ENCODE results near the gene ACACB.

ACACB gene

GRCh38 chr12:109252799-109253198 is 136.4 kb downstream of the ACACB start:
- no peak overlapping the region for H2AFZ ChIP-seq (ENCODE audit: low read depth, low read length)
- ATAC-seq (ENCODE audit: insufficient read depth, low read depth) = no peak

DNA sequence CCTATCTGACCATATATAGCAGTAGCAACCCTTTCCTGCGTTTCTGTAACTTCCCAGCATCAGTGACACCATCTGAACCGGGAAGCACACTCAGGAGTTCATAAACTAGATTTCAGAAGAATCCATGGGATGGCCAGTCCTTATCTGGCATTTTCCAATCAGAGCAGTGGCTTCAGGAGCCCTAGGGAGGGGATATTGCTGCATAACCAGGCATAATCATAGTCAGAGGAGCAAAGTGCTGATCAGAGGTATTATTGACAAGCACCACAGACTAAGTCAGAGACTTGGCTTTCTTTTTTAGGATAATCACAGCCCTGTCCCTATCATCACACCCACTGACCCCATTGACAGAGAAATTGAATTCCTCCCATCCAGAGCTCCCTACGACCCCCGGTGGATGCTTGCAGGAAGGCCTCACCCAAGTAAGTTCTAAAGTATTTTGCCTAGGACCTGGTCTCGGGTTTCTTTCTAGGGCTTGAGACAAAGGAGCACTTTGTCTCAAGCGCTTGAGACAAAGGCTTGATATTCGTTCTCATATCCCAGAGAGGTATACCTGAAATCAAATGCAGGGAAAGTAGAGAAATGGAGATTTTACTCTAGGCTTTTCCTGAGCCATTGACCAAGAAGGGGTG is 137.6 kb downstream of the ACACB start:
- no peak for TF ChIP-seq EZH2 (IDR thresholded peaks at IDR 0.05; ENCODE audit: borderline replicate concordance, low read depth, low read length, severe bottlenecking)
- TF ChIP-seq, protein P1, sequence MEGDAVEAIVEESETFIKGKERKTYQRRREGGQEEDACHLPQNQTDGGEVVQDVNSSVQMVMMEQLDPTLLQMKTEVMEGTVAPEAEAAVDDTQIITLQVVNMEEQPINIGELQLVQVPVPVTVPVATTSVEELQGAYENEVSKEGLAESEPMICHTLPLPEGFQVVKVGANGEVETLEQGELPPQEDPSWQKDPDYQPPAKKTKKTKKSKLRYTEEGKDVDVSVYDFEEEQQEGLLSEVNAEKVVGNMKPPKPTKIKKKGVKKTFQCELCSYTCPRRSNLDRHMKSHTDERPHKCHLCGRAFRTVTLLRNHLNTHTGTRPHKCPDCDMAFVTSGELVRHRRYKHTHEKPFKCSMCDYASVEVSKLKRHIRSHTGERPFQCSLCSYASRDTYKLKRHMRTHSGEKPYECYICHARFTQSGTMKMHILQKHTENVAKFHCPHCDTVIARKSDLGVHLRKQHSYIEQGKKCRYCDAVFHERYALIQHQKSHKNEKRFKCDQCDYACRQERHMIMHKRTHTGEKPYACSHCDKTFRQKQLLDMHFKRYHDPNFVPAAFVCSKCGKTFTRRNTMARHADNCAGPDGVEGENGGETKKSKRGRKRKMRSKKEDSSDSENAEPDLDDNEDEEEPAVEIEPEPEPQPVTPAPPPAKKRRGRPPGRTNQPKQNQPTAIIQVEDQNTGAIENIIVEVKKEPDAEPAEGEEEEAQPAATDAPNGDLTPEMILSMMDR (IDR thresholded peaks at IDR 0.05; ENCODE audit: borderline replicate concordance, extremely low read depth, low read length, poor library complexity, severe bottlenecking) = no peak
- ATAC-seq (ENCODE audit: insufficient read depth, low read depth) (no peak), DNase-seq (no peak)
- Histone ChIP-seq H3K9me3 (ENCODE audit: insufficient read depth, low read length, severe bottlenecking) (peaks cover 9% of the 10 kb centered on the region), H3K4me2 (ENCODE audit: insufficient read depth, low read length) (no peak overlapping the region), H3K27me3 (ENCODE audit: insufficient read depth, low read length, poor library complexity) (peaks cover 4% of the 10 kb centered on the region), H3K4me1 (ENCODE audit: insufficient read depth, low read length) (no peaks in the 10 kb centered on the region; the same call in 1 of the 2 replicates), H3K36me3 (ENCODE audit: insufficient read depth, low read length) (no peaks in the 10 kb centered on the region), H3K27ac (ENCODE audit: low read length) (no peak overlapping the region), H4K20me1 (ENCODE audit: insufficient read depth, low read length) (no peaks in the 10 kb centered on the region), H3K4me3 (ENCODE audit: low read depth in 1 of 2, low read length in 2 of 2) (no peak overlapping the region), H3K9ac (ENCODE audit: low read depth, low read length) (no peak overlapping the region), H3K79me2 (ENCODE audit: insufficient read depth, low read length) (no peaks in the 10 kb centered on the region), H2AFZ (ENCODE audit: low read depth, low read length) (no peak overlapping the region)

More at GRCh38 chr12:109252799-109253198, 136.4 kb downstream of the ACACB start:
- Histone ChIP-seq H3K36me3 (ENCODE audit: insufficient read depth, low read length) (no peaks in the 10 kb centered on the region), H3K9ac (ENCODE audit: low read depth, low read length) (no peak overlapping the region), H4K20me1 (ENCODE audit: insufficient read depth, low read length) (no peaks in the 10 kb centered on the region), H3K27ac (ENCODE audit: low read length) (no peak overlapping the region), H3K4me1 (ENCODE audit: insufficient read depth, low read length) (no peaks in the 10 kb centered on the region; the same call in 1 of the 2 replicates), H3K4me2 (ENCODE audit: insufficient read depth, low read length) (no peak overlapping the region), H3K9me3 (ENCODE audit: insufficient read depth, low read length, severe bottlenecking) (peaks cover 9% of the 10 kb centered on the region), H3K27me3 (ENCODE audit: insufficient read depth, low read length, poor library complexity) (peaks cover 4% of the 10 kb centered on the region), H3K79me2 (ENCODE audit: insufficient read depth, low read length) (no peaks in the 10 kb centered on the region), H3K4me3 (ENCODE audit: low read depth in 1 of 2, low read length in 2 of 2) (no peak overlapping the region)
- TF ChIP-seq, protein P1 (IDR thresholded peaks at IDR 0.05; ENCODE audit: borderline replicate concordance, extremely low read depth, low read length, poor library complexity, severe bottlenecking) = no peak
- TF ChIP-seq EZH2 (IDR thresholded peaks at IDR 0.05; ENCODE audit: borderline replicate concordance, low read depth, low read length, severe bottlenecking) = no peak
- DNase-seq = no peak

GRCh38 chr12:109255377-109255776 is 139.0 kb downstream of the ACACB start:
- peaks cover 4% of the 10 kb centered on the region for H3K27me3 ChIP-seq (ENCODE audit: insufficient read depth, low read length, poor library complexity)
- DNase-seq = no peak
- H3K9me3 ChIP-seq (ENCODE audit: insufficient read depth, low read length, severe bottlenecking) = peaks cover 9% of the 10 kb centered on the region
- no peak for ATAC-seq (ENCODE audit: insufficient read depth, low read depth)
- H3K4me3 ChIP-seq (ENCODE audit: low read depth in 1 of 2, low read length in 2 of 2) = no peak overlapping the region
- no peak overlapping the region for H3K4me2 ChIP-seq (ENCODE audit: insufficient read depth, low read length)
- H3K79me2 ChIP-seq (ENCODE audit: insufficient read depth, low read length) = no peaks in the 10 kb centered on the region
- no peaks in the 10 kb centered on the region; the same call in 1 of the 2 replicates for H3K4me1 ChIP-seq (ENCODE audit: insufficient read depth, low read length)
- no peak overlapping the region for H3K9ac ChIP-seq (ENCODE audit: low read depth, low read length)
- no peaks in the 10 kb centered on the region for H4K20me1 ChIP-seq (ENCODE audit: insufficient read depth, low read length)
- no peak overlapping the region for H2AFZ ChIP-seq (ENCODE audit: low read depth, low read length)
- TF ChIP-seq, protein P1 (IDR thresholded peaks at IDR 0.05; ENCODE audit: borderline replicate concordance, extremely low read depth, low read length, poor library complexity, severe bottlenecking) = no peak
- TF ChIP-seq EZH2 (IDR thresholded peaks at IDR 0.05; ENCODE audit: borderline replicate concordance, low read depth, low read length, severe bottlenecking) = no peak
- no peaks in the 10 kb centered on the region for H3K36me3 ChIP-seq (ENCODE audit: insufficient read depth, low read length)
- no peak overlapping the region for H3K27ac ChIP-seq (ENCODE audit: low read length)

Measured in DND-41 (cell line).